Epithelial cell of esophagus (primary cell): Measurements from ENCODE around the gene CPVL.

ENCODE experiments used
- DNase-seq: peaks from one replicate; pipeline ENCODE4 v3.0.0; 2010; ENCODE audit warnings: low read depth
- H3K4me3 ChIP-seq: 2 replicates; pipeline ENCODE4 v1.5.1; 2011; ENCODE audit warnings: mild to moderate bottlenecking, low read length, control low read depth
- CTCF ChIP-seq: IDR thresholded peaks from 2 replicates; pipeline ENCODE4 v1.5.1; 2011; ENCODE audit warnings: low read depth, mild to moderate bottlenecking, low read length, control low read depth, inconsistent platforms; ENCODE audit not compliant: insufficient read depth; ENCODE audit errors: missing control alignments

CPVL gene

GRCh38 chr7:28957751-28958234 is 188.5 kb downstream of the CPVL start:
- peak; percentile 10 for DNase-seq
- peak overlapping the region; percentile 18 for H3K4me3 ChIP-seq
- TF ChIP-seq CTCF: no peak

GRCh38 chr7:28957064-28957750 is 189.1 kb downstream of the CPVL start:
- peak overlapping the region; percentile 16 for H3K4me3 ChIP-seq
- no peak for TF ChIP-seq CTCF
- DNase-seq: peak; percentile 29

GRCh38 chr7:28956608-28957063 is 189.7 kb downstream of the CPVL start:
- peak; percentile 65 for DNase-seq
- peak; percentile 50 for TF ChIP-seq CTCF
- peak overlapping the region; percentile 16 for H3K4me3 ChIP-seq

- TF ChIP-seq CTCF: peak; percentile 43
- peak overlapping the region; percentile 26 for H3K4me3 ChIP-seq
- peak; percentile 59 for DNase-seq
Observed at GRCh38 chr7:28955718-28956607, 190.4 kb downstream of the CPVL start.

GRCh38 chr7:28955356-28955717 is 191.0 kb downstream of the CPVL start:
- DNase-seq: no peak
- no peak overlapping the region for H3K4me3 ChIP-seq
- TF ChIP-seq CTCF: no peak

- no peak for TF ChIP-seq CTCF
- DNase-seq: no peak
- no peak overlapping the region for H3K4me3 ChIP-seq
Observed at GRCh38 chr7:28954946-28955345, 191.4 kb downstream of the CPVL start.

GRCh38 chr7:28954471-28954870 is 191.9 kb downstream of the CPVL start:
- H3K4me3 ChIP-seq: no peak overlapping the region
- no peak for TF ChIP-seq CTCF
- no peak for DNase-seq
